MM.1S (cell line): ENCODE data around the gene VWC2.

Experiments
- EZH2 ChIP-seq: fragments of 300-600 bp; sonication (generic); optimal IDR thresholded peaks from 2 replicates; pipeline ENCODE3; 2017; ENCODE audit warnings: low read depth, mild to moderate bottlenecking, antibody characterized with exemption, low read length, mixed read lengths
- EZH2phosphoT487 ChIP-seq: fragments of 300-600 bp; sonication (generic); IDR thresholded peaks from 2 replicates; pipeline ENCODE4 v1.6.1; 2018; ENCODE audit warnings: antibody characterized with exemption, low read length
- TF ChIP-seq, protein P1 (sequence below): fragments of 300-600 bp; sonication (generic); IDR thresholded peaks from 2 replicates; pipeline ENCODE4 v1.5.1; 2016; ENCODE audit warnings: antibody characterized with exemption, low read length, mixed read lengths

- TF ChIP-seq, protein P1, sequence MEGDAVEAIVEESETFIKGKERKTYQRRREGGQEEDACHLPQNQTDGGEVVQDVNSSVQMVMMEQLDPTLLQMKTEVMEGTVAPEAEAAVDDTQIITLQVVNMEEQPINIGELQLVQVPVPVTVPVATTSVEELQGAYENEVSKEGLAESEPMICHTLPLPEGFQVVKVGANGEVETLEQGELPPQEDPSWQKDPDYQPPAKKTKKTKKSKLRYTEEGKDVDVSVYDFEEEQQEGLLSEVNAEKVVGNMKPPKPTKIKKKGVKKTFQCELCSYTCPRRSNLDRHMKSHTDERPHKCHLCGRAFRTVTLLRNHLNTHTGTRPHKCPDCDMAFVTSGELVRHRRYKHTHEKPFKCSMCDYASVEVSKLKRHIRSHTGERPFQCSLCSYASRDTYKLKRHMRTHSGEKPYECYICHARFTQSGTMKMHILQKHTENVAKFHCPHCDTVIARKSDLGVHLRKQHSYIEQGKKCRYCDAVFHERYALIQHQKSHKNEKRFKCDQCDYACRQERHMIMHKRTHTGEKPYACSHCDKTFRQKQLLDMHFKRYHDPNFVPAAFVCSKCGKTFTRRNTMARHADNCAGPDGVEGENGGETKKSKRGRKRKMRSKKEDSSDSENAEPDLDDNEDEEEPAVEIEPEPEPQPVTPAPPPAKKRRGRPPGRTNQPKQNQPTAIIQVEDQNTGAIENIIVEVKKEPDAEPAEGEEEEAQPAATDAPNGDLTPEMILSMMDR = no peak
- TF ChIP-seq EZH2phosphoT487 (no peak), EZH2 (no peak)
These were observed 155.3 kb downstream of the VWC2 start for GRCh38 chr7:49928787-49929186.
